Cerebellar nuclear complex (tissue), 1 donor: ENCODE results near the gene SH3GL2.

Experiments used
- DNase-seq, 2 experiments: peaks; one replicate each; lab custom pipeline; 2025; lab: John Stamatoyannopoulos, UW

SH3GL2 gene

DNA sequence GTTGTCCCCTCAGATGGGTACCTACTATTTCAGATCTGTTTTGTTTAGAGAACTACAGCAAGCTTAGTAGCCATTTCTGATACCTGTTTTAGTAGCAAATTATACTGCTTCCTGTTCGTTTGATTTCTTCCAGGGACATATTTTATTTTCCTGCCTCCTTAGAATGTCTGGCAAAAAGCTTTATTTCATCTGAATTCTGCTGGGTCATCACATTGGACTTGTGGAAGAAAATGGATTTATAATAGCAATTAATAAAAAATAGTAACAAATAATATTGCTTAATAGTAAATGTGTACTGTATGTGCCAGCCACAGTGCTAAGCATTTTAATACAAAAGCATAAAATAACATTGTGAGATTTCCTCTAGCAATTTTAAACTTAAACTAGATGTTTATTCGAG lies 79.4 kb downstream of the SH3GL2 start:
- DNase-seq = no peak

DNA sequence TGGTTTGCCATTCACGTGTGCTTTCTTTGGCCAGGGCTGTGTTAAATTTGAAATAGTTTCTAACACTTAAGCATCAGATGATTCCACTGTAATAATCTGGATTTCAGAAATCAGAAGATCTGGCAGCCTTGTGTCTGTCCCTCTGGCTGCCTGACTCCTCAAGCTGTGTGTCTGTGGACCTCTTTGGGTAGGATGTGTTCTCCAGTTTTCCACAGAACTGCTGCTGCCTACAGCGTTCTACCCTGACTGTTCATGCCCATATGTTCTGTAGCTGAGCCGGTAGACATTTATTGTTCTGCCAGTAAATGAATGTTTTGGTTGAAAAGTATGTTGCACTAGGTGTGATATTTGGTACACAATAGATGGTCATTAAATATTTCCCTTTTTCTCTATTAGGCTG lies 81.3 kb downstream of the SH3GL2 start:
- no peak for DNase-seq

DNA sequence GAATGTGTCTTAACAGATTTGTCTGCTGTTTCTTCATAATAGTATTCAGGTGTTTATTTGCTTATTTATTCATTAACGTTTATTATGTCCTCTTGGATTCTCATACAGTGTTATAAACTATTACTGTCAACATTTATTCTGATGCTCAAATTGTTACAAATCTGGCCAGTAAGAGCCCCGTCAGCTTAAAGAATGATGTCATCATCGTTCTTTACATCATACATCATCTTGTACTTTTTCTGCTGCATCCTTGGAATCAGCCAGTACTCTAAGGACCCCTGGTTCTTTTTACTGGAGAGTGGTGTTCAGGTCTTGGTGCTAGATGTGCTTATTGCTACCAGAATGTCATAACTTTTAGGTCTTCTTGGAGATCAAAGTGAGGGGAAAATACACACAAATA lies 86.6 kb downstream of the SH3GL2 start:
- no peak for DNase-seq

DNA sequence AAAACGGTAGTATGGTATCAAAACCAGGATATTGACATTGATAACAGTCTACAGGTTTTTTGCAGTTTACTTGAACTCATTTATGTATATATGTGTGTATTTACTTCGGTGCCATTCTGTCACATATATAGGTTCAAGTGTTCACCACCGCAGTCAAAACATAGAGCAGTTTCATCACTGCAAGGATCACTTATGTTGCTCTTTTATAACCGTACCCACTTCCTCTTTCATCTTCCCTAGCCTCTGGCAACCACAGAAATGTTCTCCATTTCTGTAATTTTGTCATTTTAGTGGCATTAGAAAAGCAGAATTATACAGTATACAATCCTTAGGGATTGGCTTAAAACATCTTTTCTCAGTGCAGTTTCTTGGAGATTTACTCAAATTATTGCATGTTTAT lies 90.3 kb downstream of the SH3GL2 start:
- no peak for DNase-seq

GRCh38 chr9:17682684-17683083 lies 103.8 kb downstream of the SH3GL2 start:
- DNase-seq = no peak

- no peak for DNase-seq
Measured at GRCh38 chr9:17688834-17689233, 110.0 kb downstream of the SH3GL2 start.

- no peak for DNase-seq
Measured at GRCh38 chr9:17694336-17694735, 115.5 kb downstream of the SH3GL2 start.

GRCh38 chr9:17695482-17695881 lies 116.6 kb downstream of the SH3GL2 start:
- DNase-seq = no peak

GRCh38 chr9:17699615-17700330 lies 120.9 kb downstream of the SH3GL2 start:
- peak in 1 of 2 experiments; percentile 22 for DNase-seq

DNA sequence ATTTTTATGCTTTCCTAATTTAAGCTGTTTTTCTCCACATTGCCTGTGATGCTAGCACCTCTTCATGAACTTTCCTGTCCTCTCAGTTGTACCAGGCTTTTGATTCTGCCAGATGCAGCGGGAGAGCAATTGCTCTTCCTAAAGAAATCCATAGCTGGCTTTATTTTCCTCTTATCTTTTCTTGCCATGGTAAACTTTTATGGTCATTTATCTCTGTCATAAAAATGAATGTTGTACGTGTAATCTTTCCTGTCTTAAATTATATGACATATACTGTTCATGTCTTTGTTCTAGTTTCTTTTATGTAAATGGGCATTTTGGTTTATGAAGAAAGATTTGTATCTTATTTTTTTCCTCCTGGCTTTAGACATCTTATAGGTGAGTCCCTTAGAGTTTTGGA lies 127.5 kb downstream of the SH3GL2 start:
- DNase-seq = no peak

DNA sequence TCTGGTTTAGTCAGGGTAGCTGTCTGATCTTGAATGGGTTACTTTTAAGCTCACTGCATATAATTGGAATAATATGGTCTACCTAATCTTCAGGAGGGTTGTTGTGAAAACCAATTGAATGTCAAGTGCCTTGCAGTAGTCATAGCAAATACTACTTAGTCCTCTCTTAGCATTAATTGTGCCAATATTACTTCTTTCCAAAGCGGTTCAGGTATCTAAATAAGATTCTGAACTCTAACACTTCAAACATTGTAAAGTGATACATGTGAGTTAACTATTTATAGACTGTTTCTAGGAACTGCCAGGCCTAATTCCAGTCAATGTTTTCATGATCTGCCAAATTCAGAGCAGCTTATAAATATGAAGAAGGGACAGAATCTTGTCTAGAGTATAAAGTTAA lies 140.2 kb downstream of the SH3GL2 start:
- DNase-seq = no peak

- no peak for DNase-seq
Measured at GRCh38 chr9:17721954-17722353, 143.1 kb downstream of the SH3GL2 start.

DNA sequence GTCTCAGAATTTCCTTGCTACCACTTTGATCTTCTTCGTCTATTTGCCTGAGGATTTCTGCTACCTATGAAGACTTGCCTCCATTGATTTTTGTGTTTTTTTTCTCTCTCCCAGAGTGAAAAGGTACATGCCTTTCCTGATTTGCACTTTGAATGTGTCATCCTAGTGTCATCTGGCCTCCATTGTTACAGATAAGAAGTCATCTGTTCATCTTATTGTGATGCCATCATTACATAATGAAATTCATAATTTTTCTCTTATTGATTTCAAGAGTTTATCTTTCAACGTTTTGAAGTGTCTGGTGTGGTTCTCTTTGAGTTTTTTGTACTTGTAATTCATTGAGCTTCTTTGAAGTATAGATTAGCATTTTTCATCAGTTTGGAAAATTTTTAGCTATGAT lies 144.8 kb downstream of the SH3GL2 start:
- no peak for DNase-seq

DNA sequence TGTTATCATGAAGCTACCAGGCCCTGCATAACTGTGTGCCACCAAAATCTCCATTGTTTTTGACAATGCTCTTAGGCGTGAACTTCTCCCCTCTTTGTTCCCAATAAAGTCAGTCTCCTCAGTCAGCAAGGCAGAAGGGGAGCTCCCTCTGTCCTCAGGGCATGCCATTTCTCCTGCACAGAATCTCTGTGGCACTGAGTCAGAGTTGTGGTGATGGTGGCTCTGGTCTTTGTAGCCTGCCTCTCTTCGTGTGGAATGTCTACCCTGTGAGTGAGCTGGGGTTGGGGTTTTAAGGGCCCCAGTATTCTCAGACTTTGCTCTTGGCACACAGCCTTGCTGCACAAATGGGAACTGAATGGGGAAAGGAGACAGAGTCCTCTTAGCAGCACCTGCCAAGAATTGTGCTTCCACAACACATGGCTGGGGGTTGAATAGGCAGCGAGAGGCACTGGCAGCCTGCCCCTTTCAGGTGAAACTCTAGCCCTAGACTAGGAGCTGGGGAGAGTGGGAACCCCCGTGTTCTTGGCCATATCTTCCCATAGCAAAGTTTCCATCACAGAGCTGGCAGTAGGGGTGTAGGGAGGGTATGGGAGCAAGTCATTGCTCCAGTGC lies 146.6 kb downstream of the SH3GL2 start:
- DNase-seq = peak; percentile 5 to 21

- no peak for DNase-seq
Measured at GRCh38 chr9:17726298-17726697, 147.4 kb downstream of the SH3GL2 start.

DNA sequence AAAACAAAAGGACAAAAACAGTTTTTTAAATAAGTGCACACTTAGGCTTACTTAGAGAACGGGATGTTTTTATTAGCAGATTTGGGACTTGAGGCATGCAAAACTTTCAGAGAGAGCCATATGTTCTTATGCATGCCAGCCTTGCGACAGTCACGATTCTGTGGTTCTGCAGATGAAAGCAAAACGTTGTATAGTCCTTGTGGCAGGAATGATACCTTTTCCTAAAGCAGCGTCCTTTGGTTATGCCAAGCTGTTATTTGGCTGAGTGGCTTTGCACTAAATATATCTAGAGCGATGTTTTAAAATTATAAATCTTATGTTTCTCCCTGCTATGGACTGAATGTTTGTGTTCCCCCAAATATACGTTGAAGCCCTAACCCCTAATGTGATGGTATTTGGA lies 152.0 kb downstream of the SH3GL2 start:
- DNase-seq = peak in 1 of 2 experiments; percentile 17

GRCh38 chr9:17731308-17731707 lies 152.4 kb downstream of the SH3GL2 start:
- DNase-seq = peak in 1 of 2 experiments; percentile 17

DNA sequence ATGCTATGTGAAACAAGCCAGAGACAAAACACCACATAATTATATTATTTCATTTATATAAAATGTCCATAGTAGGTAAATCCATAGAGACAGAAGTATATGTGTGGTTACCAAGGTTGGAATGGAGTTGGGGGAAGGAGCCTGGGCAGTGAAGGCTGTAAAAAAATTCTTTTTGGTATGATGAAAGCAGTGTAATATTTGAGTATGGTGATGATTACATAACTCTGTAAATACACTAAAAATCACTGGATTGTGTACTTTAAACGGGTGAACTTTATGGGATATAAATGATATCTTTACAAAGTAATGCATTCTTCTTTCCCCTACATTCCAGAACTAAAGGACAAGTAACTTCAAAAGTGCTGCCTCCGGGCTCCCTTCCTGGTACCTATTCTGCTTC lies 155.8 kb downstream of the SH3GL2 start:
- no peak for DNase-seq

GRCh38 chr9:17735859-17736258 lies 157.0 kb downstream of the SH3GL2 start:
- no peak for DNase-seq

DNA sequence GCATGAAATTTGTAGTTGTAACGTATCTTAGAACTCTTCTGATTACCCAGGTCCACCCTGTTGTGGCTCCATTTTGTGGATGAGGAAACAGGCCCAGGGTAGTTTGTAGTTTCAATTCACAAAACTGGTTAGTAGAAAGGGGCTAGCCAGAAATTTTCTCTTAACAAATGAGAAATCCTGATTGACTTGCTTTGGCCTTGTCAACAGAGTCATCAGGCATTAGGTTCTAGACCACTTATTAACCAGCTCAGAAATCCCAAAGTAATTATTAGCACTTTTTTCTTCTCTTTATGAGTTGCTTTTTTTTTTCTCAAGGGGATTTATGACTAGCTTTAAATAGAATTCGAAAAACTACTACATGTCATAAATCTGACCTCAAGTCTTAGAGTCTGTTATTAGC lies 160.2 kb downstream of the SH3GL2 start:
- DNase-seq = no peak

DNA sequence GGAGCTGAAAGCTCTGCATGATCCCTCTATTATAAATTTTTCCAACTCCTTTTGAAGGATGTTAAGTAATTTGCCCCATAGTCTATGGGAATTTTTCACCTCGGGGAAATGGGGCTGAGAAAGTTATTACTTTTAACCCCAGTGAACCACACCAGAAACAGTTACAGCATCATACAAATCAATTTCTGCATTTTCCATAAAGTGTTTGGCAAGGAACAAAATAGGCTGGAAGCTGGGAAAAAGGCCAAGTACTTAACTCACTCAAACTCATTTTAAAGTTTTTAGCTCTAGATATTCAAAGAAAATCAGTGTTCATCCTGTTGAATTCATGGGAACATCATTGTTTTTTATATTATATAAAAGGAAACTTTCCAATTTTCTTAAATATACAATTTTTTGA lies 160.9 kb downstream of the SH3GL2 start:
- no peak for DNase-seq

- no peak for DNase-seq
Measured at GRCh38 chr9:17742067-17742466, 163.2 kb downstream of the SH3GL2 start.

- no peak for DNase-seq
Measured at GRCh38 chr9:17744786-17745185, 165.9 kb downstream of the SH3GL2 start.

- DNase-seq = no peak
Measured at GRCh38 chr9:17750269-17750668, 171.4 kb downstream of the SH3GL2 start.
